Neuron (in vitro differentiated cells): Measurements from ENCODE around the gene STK38.
"Not testable (repeated sequence)": the region's sequence is repeated elsewhere in the genome, so short reads cannot be mapped to it uniquely, and the experiment has no call there.

Experiments
- H2AFZ ChIP-seq: one replicate; pipeline ENCODE4 v1.6.1; 2013; ENCODE audit warnings: low read depth, mild to moderate bottlenecking, inconsistent platforms, low read length, moderate library complexity
- H3K27me3 ChIP-seq: one replicate; pipeline ENCODE4 v1.6.1; 2013; ENCODE audit warnings: low read length; ENCODE audit not compliant: insufficient read depth
- H3K36me3 ChIP-seq: one replicate; pipeline ENCODE4 v1.6.1; 2013; ENCODE audit warnings: low read length; ENCODE audit not compliant: insufficient read depth
- H3K4me1 ChIP-seq: one replicate; pipeline ENCODE4 v1.6.1; 2013; ENCODE audit warnings: low read length; ENCODE audit not compliant: insufficient read depth
- H3K4me3 ChIP-seq: 2 replicates; pipeline ENCODE4 v1.5.1; 2013; ENCODE audit warnings: mild to moderate bottlenecking, low read length, moderate library complexity
- H3K9me3 ChIP-seq: one replicate; pipeline ENCODE4 v1.6.1; 2013; ENCODE audit warnings: low read length

Gene STK38

GRCh38 chr6:36484736-36485135, 62.5 kb downstream of the STK38 start:
- no peak overlapping the region for H3K4me3 ChIP-seq
- H3K4me1 ChIP-seq = no peaks in the 10 kb centered on the region
- no peaks in the 10 kb centered on the region for H3K9me3 ChIP-seq
- H3K36me3 ChIP-seq = peaks cover 77% of the 10 kb centered on the region
- H2AFZ ChIP-seq = no peak overlapping the region
- H3K27me3 ChIP-seq = no peaks in the 10 kb centered on the region

- H2AFZ ChIP-seq, H3K9me3 ChIP-seq, H3K4me3 ChIP-seq, H3K27me3 ChIP-seq, H3K4me1 ChIP-seq: not testable (repeated sequence)
- H3K36me3 ChIP-seq = peaks cover 70% of the 10 kb centered on the region
These were observed 64.0 kb downstream of the STK38 start for GRCh38 chr6:36483326-36483725.

DNA sequence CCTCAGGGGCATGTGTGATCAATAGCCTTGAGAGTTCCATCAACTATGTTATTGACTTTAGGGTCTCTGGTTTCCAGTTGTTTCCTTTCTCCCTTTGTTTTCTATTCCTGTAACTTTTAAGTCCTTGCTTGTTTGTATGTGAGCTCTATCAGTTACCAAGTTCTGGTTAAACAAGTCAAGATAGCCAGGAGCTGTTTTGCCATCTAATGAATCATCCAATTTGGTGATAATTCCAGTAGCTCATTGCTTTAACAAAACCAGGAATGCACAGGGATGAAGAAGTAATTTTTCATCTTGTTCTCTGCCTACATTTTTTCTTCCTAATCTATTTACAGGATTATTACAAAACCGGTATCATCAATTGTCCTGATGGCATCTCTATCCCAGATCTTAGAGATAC, 68.0 kb downstream of the STK38 start:
- H3K36me3 ChIP-seq = peaks cover 44% of the 10 kb centered on the region
- H2AFZ ChIP-seq = no peak overlapping the region
- H3K9me3 ChIP-seq = no peaks in the 10 kb centered on the region
- no peaks in the 10 kb centered on the region for H3K27me3 ChIP-seq
- no peaks in the 10 kb centered on the region for H3K4me1 ChIP-seq
- H3K4me3 ChIP-seq = no peak overlapping the region

DNA sequence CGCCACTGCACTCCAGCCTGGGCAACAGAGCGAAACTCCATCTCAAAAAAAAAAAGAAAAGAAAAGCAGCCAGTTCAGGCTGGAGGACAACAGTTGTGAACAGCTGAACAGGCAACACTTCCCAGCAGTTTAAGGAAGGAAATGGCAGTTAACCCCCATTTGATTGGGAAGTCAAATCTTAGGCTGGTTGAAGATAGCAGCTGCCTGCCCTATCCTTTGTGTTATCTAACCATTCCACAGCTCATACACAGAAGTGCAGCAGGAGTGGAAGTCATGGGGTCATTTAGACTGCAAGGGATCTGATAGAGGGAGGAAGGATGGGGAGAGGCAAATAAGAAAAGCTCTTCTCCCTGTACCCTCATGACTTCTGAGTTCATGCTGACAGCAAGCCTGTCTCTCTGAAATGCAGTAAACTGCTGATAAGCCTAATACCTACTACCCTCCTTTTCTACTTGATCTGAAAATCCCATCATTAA, 69.2 kb downstream of the STK38 start:
- H3K4me1 ChIP-seq = no peaks in the 10 kb centered on the region
- H3K9me3 ChIP-seq = no peaks in the 10 kb centered on the region
- H2AFZ ChIP-seq = no peak overlapping the region
- H3K27me3 ChIP-seq = no peaks in the 10 kb centered on the region
- H3K36me3 ChIP-seq = peaks cover 36% of the 10 kb centered on the region
- no peak overlapping the region for H3K4me3 ChIP-seq

DNA sequence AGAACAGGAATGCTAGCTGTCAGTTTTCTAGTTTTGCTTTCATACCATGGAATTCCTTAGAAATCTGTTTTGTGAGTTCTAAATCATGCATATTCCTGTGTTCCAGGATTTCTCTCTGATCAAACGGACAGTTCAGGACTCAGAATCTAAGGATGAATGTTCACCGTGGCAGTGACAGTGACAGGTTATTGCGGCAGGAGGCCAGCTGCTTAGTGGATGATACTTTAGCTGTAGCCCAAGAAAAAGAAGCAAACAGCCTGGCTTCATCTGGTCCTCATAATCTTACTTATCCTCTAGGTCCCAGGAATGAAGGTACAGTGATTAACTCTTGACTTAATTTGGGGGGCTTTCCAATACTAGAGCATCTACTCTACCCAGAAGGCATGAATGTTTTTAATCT, 77.3 kb downstream of the STK38 start:
- Histone ChIP-seq H2AFZ (no peak overlapping the region), H3K9me3 (peaks cover 2% of the 10 kb centered on the region), H3K4me1 (no peaks in the 10 kb centered on the region), H3K36me3 (peaks cover 23% of the 10 kb centered on the region), H3K4me3 (no peak overlapping the region), H3K27me3 (no peaks in the 10 kb centered on the region)

DNA sequence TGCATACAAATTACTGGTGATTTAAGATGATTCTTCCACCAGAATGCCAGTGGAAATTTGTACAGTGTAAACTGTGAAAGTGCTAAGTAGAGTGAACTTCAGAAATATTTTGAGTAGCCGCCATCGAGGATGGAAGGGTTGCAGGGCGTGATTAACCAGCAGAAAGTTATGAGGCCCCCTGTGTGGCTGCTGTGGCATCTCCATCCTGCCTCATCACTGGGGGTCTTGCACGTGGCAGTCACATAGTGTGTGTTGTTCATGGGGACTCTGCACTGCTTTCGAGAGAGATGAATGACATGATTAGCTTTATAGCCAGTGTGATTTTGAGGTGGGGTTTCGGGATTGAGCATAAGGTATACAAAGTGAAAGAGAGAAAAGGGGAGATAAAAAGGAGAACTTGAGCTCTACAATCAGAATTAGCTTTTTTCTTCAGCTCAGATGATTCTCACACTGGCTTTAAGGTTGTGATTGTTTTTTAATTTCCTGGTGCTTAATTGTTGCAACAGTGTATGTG, 78.1 kb downstream of the STK38 start:
- no peak overlapping the region for H2AFZ ChIP-seq
- H3K9me3 ChIP-seq = peaks cover 2% of the 10 kb centered on the region
- peaks cover 19% of the 10 kb centered on the region for H3K36me3 ChIP-seq
- H3K27me3 ChIP-seq = no peaks in the 10 kb centered on the region
- no peaks in the 10 kb centered on the region for H3K4me1 ChIP-seq
- no peak overlapping the region for H3K4me3 ChIP-seq

DNA sequence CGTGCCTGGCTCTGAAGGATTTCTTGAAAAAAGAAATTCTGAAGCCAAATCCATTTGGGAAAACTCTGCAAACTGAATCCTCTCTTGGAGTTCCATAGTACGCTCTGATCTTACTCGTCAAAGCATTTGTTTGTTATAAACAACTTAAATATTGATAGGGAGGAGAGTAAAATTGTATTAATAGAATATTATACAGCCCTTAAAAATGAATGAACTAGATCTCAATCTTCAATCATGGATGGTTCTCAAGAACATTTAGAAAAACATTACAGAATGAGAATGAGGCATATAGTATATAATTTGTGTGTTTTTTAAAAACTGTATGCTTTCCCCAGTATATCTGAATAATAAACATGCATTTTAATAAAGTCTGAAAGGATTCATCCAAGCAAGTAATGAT, 79.7 kb downstream of the STK38 start:
- Histone ChIP-seq H3K4me1 (no peaks in the 10 kb centered on the region), H3K36me3 (peaks cover 18% of the 10 kb centered on the region), H3K4me3 (no peak overlapping the region), H3K27me3 (no peaks in the 10 kb centered on the region), H2AFZ (no peak overlapping the region), H3K9me3 (peaks cover 5% of the 10 kb centered on the region)

DNA sequence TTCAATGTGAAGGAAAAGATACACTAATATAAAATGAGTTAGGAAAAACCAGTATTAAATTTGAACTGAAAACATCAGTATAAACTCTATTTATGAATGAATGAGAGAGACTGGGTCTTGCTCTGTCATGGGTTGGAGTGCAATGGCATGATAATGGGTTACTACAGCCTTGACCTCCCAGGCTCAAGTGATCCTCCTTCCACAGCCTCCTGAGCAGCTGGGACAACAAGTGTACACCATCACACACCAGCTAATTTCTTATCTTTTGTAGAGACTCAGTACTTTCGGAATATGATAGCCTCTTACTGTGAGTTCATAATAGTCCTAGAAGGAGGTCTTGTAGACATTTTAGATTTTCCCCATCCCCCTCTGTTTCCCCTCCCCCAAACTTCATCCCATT, 83.0 kb downstream of the STK38 start:
- Histone ChIP-seq H3K9me3 (peaks cover 3% of the 10 kb centered on the region), H2AFZ (no peak overlapping the region), H3K36me3 (no peaks in the 10 kb centered on the region), H3K4me1 (no peaks in the 10 kb centered on the region), H3K4me3 (no peak overlapping the region), H3K27me3 (no peaks in the 10 kb centered on the region)

GRCh38 chr6:36463676-36464075, 83.6 kb downstream of the STK38 start:
- Histone ChIP-seq H3K4me1 (no peaks in the 10 kb centered on the region), H3K4me3 (no peak overlapping the region), H2AFZ (no peak overlapping the region)

DNA sequence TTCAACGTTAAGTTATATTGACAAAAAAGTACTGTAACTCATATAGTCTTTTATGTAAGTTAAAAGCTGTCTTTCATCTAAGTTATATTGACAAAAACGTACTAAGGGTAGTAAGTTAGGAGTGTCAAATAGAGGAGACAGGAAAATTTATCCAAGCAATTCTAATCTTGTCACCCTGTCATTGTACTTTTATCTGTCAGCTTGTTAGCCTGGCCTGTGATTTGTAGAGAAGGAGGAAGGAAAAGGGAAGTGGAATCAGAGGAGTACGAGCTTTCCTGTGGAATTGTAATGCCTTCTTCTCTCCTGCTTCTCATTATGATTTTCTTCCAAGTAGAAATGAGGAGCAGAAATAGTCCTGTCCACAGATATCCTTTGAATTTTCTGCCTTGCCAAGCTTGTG, 85.6 kb downstream of the STK38 start:
- Histone ChIP-seq H2AFZ (no peak overlapping the region), H3K9me3 (peaks cover 3% of the 10 kb centered on the region), H3K27me3 (no peaks in the 10 kb centered on the region), H3K4me1 (no peaks in the 10 kb centered on the region), H3K36me3 (no peaks in the 10 kb centered on the region), H3K4me3 (no peak overlapping the region)

More at GRCh38 chr6:36463676-36464075, 83.6 kb downstream of the STK38 start:
- Histone ChIP-seq H3K36me3 (no peaks in the 10 kb centered on the region), H3K9me3 (peaks cover 3% of the 10 kb centered on the region), H3K27me3 (no peaks in the 10 kb centered on the region)

DNA sequence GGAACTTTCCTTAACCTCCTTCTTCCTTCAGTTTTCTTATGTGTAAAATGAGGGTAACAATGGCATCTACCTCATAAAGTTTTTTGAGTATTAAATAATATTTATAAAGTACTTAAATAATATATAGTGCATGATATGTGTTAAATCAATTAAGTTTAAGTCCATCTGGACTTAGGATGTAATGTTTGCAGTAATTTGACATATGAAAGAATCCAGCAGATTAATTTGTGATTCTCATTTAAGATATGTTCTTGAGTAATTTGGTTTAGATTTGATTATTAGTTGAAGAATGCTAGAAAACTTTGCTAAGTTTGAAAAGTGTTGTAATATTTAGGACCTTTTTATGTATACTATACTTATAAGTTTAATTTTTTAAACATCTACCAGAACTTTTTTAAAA, 86.4 kb downstream of the STK38 start:
- Histone ChIP-seq H3K9me3 (peaks cover 3% of the 10 kb centered on the region), H2AFZ (no peak overlapping the region), H3K27me3 (no peaks in the 10 kb centered on the region), H3K4me1 (no peaks in the 10 kb centered on the region), H3K4me3 (no peak overlapping the region), H3K36me3 (no peaks in the 10 kb centered on the region)

- H2AFZ ChIP-seq = no peak overlapping the region
- H3K4me1 ChIP-seq = no peaks in the 10 kb centered on the region
- H3K27me3 ChIP-seq = no peaks in the 10 kb centered on the region
- no peaks in the 10 kb centered on the region for H3K36me3 ChIP-seq
- H3K9me3 ChIP-seq = peaks cover 3% of the 10 kb centered on the region
- H3K4me3 ChIP-seq = no peak overlapping the region
These were observed 87.8 kb downstream of the STK38 start for GRCh38 chr6:36459501-36459900.

GRCh38 chr6:36455486-36456027, 91.7 kb downstream of the STK38 start:
- Histone ChIP-seq H2AFZ (no peak overlapping the region), H3K4me1 (no peaks in the 10 kb centered on the region), H3K4me3 (no peak overlapping the region), H3K36me3 (no peaks in the 10 kb centered on the region), H3K9me3 (no peaks in the 10 kb centered on the region), H3K27me3 (no peaks in the 10 kb centered on the region)

DNA sequence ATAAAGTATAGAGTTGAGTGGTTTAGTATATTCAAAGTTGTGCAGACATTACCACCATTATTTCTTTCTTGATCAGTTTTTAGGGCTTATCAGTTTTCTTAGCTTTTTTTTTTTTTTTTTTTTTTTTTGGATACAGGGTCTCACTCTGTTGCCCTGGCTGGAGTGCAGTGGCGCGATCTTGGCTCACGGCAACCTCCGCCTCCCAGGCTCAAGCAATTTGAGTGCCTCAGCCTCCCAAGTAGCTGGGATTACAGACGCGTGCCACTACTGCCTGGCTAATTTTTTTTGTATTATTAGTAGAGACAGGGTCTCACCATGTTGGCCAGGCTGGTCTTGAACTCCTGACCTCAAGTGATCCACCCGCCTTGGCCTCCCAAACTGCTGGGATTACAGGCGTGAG, 94.4 kb downstream of the STK38 start:
- not testable (repeated sequence) for H2AFZ ChIP-seq, H3K27me3 ChIP-seq, H3K9me3 ChIP-seq, H3K4me3 ChIP-seq, H3K4me1 ChIP-seq, H3K36me3 ChIP-seq
